ENCODE measurements around the gene MYLK.

The MYLK gene

GRCh38 chr3:123693584-123694190 is 190.4 kb downstream of the MYLK start:
- no peak for DNase-seq

- DNase-seq = no peak
Observed at GRCh38 chr3:123692671-123693070, 191.5 kb downstream of the MYLK start.

- DNase-seq = no peak
Observed at GRCh38 chr3:123692041-123692440, 192.1 kb downstream of the MYLK start.

- DNase-seq = no peak
Observed at GRCh38 chr3:123689831-123690230, 194.3 kb downstream of the MYLK start.

- no peak for DNase-seq
Observed at GRCh38 chr3:123688241-123688747, 195.8 kb downstream of the MYLK start.

- no peak for DNase-seq
Observed at GRCh38 chr3:123687286-123687685, 196.8 kb downstream of the MYLK start.

- DNase-seq = no peak
Observed at GRCh38 chr3:123686251-123686650, 197.9 kb downstream of the MYLK start.

- no peak for DNase-seq
Observed at GRCh38 chr3:123685780-123686179, 198.4 kb downstream of the MYLK start.

- no peak for DNase-seq
Observed at GRCh38 chr3:123684636-123685035, 199.5 kb downstream of the MYLK start.

- no peak for DNase-seq
Observed at GRCh38 chr3:123684209-123684608, 199.9 kb downstream of the MYLK start.

GRCh38 chr3:123683505-123684154 is 200.5 kb downstream of the MYLK start:
- no peak for DNase-seq

- no peak for DNase-seq
Observed at GRCh38 chr3:123682781-123683504, 201.2 kb downstream of the MYLK start.

GRCh38 chr3:123682302-123682701 is 201.8 kb downstream of the MYLK start:
- DNase-seq = no peak

GRCh38 chr3:123679712-123680386 is 204.3 kb downstream of the MYLK start:
- DNase-seq = no peak

- no peak for DNase-seq
Observed at GRCh38 chr3:123678108-123678511, 206.0 kb downstream of the MYLK start.

- no peak for DNase-seq
Observed at GRCh38 chr3:123672429-123673146, 211.5 kb downstream of the MYLK start.

- no peak for DNase-seq
Observed at GRCh38 chr3:123670743-123671142, 213.4 kb downstream of the MYLK start.

- no peak for DNase-seq
Observed at GRCh38 chr3:123668906-123669305, 215.2 kb downstream of the MYLK start.

- DNase-seq = no peak
Observed at GRCh38 chr3:123667784-123668183, 216.3 kb downstream of the MYLK start.

GRCh38 chr3:123664753-123665152 is 219.4 kb downstream of the MYLK start:
- no peak for DNase-seq

GRCh38 chr3:123663977-123664376 is 220.2 kb downstream of the MYLK start:
- DNase-seq = no peak

GRCh38 chr3:123661973-123662372 is 222.2 kb downstream of the MYLK start:
- no peak for DNase-seq

- no peak for DNase-seq
Observed at GRCh38 chr3:123660900-123661299, 223.2 kb downstream of the MYLK start.

All from CD4-positive, alpha-beta T cell treated with Interleukin-17A for 4 hours (primary cell).